Common myeloid progenitor, CD34-positive (primary cell): ENCODE results near the gene CAV2.

Experiments used
- CTCF ChIA-PET: fragments of 350-600 bp; sonication (Branson Sonifier 250); formaldehyde crosslinking; loops from one replicate; lab custom pipeline; 2021; ENCODE audit warnings: antibody characterized with exemption; lab: Charles Lee
- POLR2A ChIA-PET: fragments of 350-600 bp; sonication (Branson Sonifier 250); formaldehyde crosslinking; loops from one replicate; lab custom pipeline; 2021; ENCODE audit warnings: antibody characterized with exemption; lab: Charles Lee
- DNase-seq, 3 donors: peaks; one replicate each; pipeline versions ENCODE4 v3.0.0 to v3.0.0-alpha.2; 2013
- H3K27ac ChIP-seq, 2 experiments: 1 replicate in 1 of 2; 2 replicates in 1 of 2; pipeline ENCODE4 v1.7.0; 2013; ENCODE audit warnings: inconsistent platforms in 2 of 2, low read length in 2 of 2, mild to moderate bottlenecking in 2 of 2, low read depth in 1 of 2, moderate library complexity in 1 of 2; ENCODE audit not compliant: severe bottlenecking in 2 of 2, insufficient read depth in 1 of 2, poor library complexity in 1 of 2
- H3K27me3 ChIP-seq, 5 experiments: replicated peaks in 2 of 5; 1 replicate in 3 of 5; 2 replicates in 2 of 5; pipeline versions ENCODE4 v1.6.1 to v1.7.0; 2013; ENCODE audit warnings: low read length in 4 of 5, mild to moderate bottlenecking in 2 of 5, moderate library complexity in 2 of 5, inconsistent platforms in 1 of 5; ENCODE audit not compliant: insufficient read depth in 5 of 5, control insufficient read depth in 4 of 5
- H3K36me3 ChIP-seq, 4 experiments: 1 replicate in 2 of 4; 2 replicates in 2 of 4; pipeline versions ENCODE4 v1.6.1 to v1.7.0; 2013; ENCODE audit warnings: low read length in 3 of 4, control low read depth in 1 of 4, mild to moderate bottlenecking in 1 of 4; ENCODE audit not compliant: control insufficient read depth in 4 of 4, insufficient read depth in 4 of 4
- H3K4me1 ChIP-seq, 4 experiments: 1 replicate in 3 of 4; 2 replicates in 1 of 4; pipeline versions ENCODE4 v1.6.1 to v1.7.1; 2013; ENCODE audit warnings: low read length in 3 of 4, mild to moderate bottlenecking in 3 of 4, control low read depth in 1 of 4, inconsistent platforms in 1 of 4, moderate library complexity in 1 of 4; ENCODE audit not compliant: control insufficient read depth in 4 of 4, insufficient read depth in 4 of 4; ENCODE audit errors: control extremely low read depth in 1 of 4
- H3K4me3 ChIP-seq, 7 experiments: 1 replicate in 4 of 7; 2 replicates in 3 of 7; pipeline versions ENCODE4 v1.5.1 to v1.7.0; 2013; ENCODE audit warnings: mild to moderate bottlenecking in 7 of 7, low read length in 6 of 7, moderate library complexity in 6 of 7, inconsistent platforms in 2 of 7, low read depth in 2 of 7, control low read depth in 1 of 7; ENCODE audit not compliant: insufficient read depth in 4 of 7, control insufficient read depth in 1 of 7; ENCODE audit errors: extremely low read depth in 1 of 7
- H3K9me3 ChIP-seq, 5 experiments: 1 replicate in 4 of 5; 2 replicates in 1 of 5; pipeline versions ENCODE4 v1.6.1 to v1.7.1; 2013; ENCODE audit warnings: low read length in 4 of 5, mild to moderate bottlenecking in 2 of 5, inconsistent platforms in 1 of 5, low read depth in 1 of 5, moderate library complexity in 1 of 5; ENCODE audit not compliant: control insufficient read depth in 4 of 5, insufficient read depth in 2 of 5; ENCODE audit errors: control extremely low read depth in 1 of 5
- WGBS: methylation state at CpG from one replicate; pipeline ENCODE4 v1.1.5; 2013; ENCODE audit not compliant: insufficient coverage; 5-methylcytosine and 5-hydroxymethylcytosine counted together

Gene CAV2

GRCh38 chr7:116549370-116549769, 49.8 kb downstream of the CAV2 start:
- no peaks in the 10 kb centered on the region for H3K4me1 ChIP-seq
- ChIA-PET POLR2A (no interaction called here), CTCF (no interaction called here)
- DNase-seq = no peak
- no peak overlapping the region for H3K27ac ChIP-seq
- no peaks in the 10 kb centered on the region for H3K36me3 ChIP-seq
- no peaks in the 10 kb centered on the region for H3K27me3 ChIP-seq
- H3K9me3 ChIP-seq = no peaks in the 10 kb centered on the region
- H3K4me3 ChIP-seq = no peak overlapping the region

- Histone ChIP-seq H3K9me3 (no peaks in the 10 kb centered on the region), H3K4me3 (no peak overlapping the region), H3K27ac (no peak overlapping the region), H3K4me1 (no peaks in the 10 kb centered on the region), H3K36me3 (no peaks in the 10 kb centered on the region), H3K27me3 (no peaks in the 10 kb centered on the region)
- POLR2A ChIA-PET = no interaction called here
- WGBS = 94% methylated on average over 3 of the region's 5 CpGs
- no peak for DNase-seq
- CTCF ChIA-PET = interaction anchor here (1.7 kb wide), 1 partner anchor 25 kb away, joined by 4 read pairs; no protein-coding TSS in a partner anchor
These were observed 52.2 kb downstream of the CAV2 start for GRCh38 chr7:116551692-116552091.

GRCh38 chr7:116552602-116553001, 53.1 kb downstream of the CAV2 start:
- Histone ChIP-seq H3K4me1 (no peaks in the 10 kb centered on the region), H3K27ac (no peak overlapping the region), H3K36me3 (no peaks in the 10 kb centered on the region), H3K4me3 (no peak overlapping the region), H3K27me3 (peaks cover 0 to 1% (median 0%) of the 10 kb centered on the region in 5 experiments), H3K9me3 (no peaks in the 10 kb centered on the region)
- CTCF ChIA-PET = no interaction called here
- no peak for DNase-seq
- no CpG with 5 or more reads among the region's 1 CpG for WGBS
- POLR2A ChIA-PET = no interaction called here

- Histone ChIP-seq H3K9me3 (no peaks in the 10 kb centered on the region), H3K27ac (no peak overlapping the region), H3K4me3 (no peak overlapping the region), H3K4me1 (no peaks in the 10 kb centered on the region), H3K36me3 (no peaks in the 10 kb centered on the region), H3K27me3 (peaks cover 0 to 2% (median 0%) of the 10 kb centered on the region in 5 experiments)
- ChIA-PET CTCF (no interaction called here), POLR2A (interaction anchor here (0.6 kb wide), 1 partner anchor 309 kb away, joined by 3 read pairs; no protein-coding TSS in a partner anchor)
- no peak for DNase-seq
- whole genome bisulfite sequencing = 100% methylated on average over 2 of the region's 3 CpGs
These were observed 53.8 kb downstream of the CAV2 start for GRCh38 chr7:116553168-116553964.

GRCh38 chr7:116554436-116554835, 54.9 kb downstream of the CAV2 start:
- POLR2A ChIA-PET = interaction anchor here (0.7 kb wide), 1 partner anchor 903 kb away, joined by 4 read pairs; no protein-coding TSS in a partner anchor
- peaks cover 0 to 2% (median 0%) of the 10 kb centered on the region in 5 experiments for H3K27me3 ChIP-seq
- no peaks in the 10 kb centered on the region for H3K36me3 ChIP-seq
- DNase-seq = no peak
- H3K27ac ChIP-seq = no peak overlapping the region
- no peaks in the 10 kb centered on the region for H3K9me3 ChIP-seq
- H3K4me3 ChIP-seq = no peak overlapping the region
- CTCF ChIA-PET = no interaction called here
- no peaks in the 10 kb centered on the region for H3K4me1 ChIP-seq

- CTCF ChIA-PET = no interaction called here
- POLR2A ChIA-PET = interaction anchor here (0.7 kb wide), 1 partner anchor 902 kb away, joined by 4 read pairs; no protein-coding TSS in a partner anchor
- WGBS = 56% methylated on average over 4 of the region's 4 CpGs
- Histone ChIP-seq H3K27ac (no peak overlapping the region), H3K9me3 (no peaks in the 10 kb centered on the region), H3K36me3 (no peaks in the 10 kb centered on the region), H3K4me1 (no peaks in the 10 kb centered on the region), H3K4me3 (no peak overlapping the region), H3K27me3 (peaks cover 0 to 2% (median 0%) of the 10 kb centered on the region in 5 experiments)
- peak in 2 of 3 donors; percentile 24 to 26 for DNase-seq
These were observed 55.4 kb downstream of the CAV2 start for GRCh38 chr7:116554911-116555310.

- DNase-seq = no peak
- Histone ChIP-seq H3K9me3 (no peaks in the 10 kb centered on the region), H3K4me3 (no peak overlapping the region), H3K27ac (no peak overlapping the region), H3K27me3 (peaks cover 0 to 2% (median 0%) of the 10 kb centered on the region in 5 experiments), H3K4me1 (no peaks in the 10 kb centered on the region), H3K36me3 (no peaks in the 10 kb centered on the region)
- WGBS = 100% methylated on average over 2 of the region's 3 CpGs
- ChIA-PET CTCF (interaction anchor here (1.0 kb wide), 1 partner anchor 32 kb away, joined by 3 read pairs; no protein-coding TSS in a partner anchor), POLR2A (no interaction called here)
These were observed 57.6 kb downstream of the CAV2 start for GRCh38 chr7:116557066-116557585.
